ENCODE data around the gene WIPI1. TPM values are rescaled to one million over a fixed set of nuclear protein-coding genes. Genes with fewer than 3 reads are reported as not detected.

Gene WIPI1
- total RNA-seq, 1 donor from 2014 or later = 37.6 TPM

- peak overlapping the region; percentile 13 to 51 (median 46) for H3K9ac ChIP-seq (ENCODE audit: low read depth in 1 of 3, low read length in 3 of 3)
- no peaks in the 10 kb centered on the region for H3K27me3 ChIP-seq (ENCODE audit: control insufficient read depth in 3 of 3, insufficient read depth in 3 of 3, low read length in 3 of 3)
- H3K36me3 ChIP-seq (ENCODE audit: control insufficient read depth in 3 of 3, insufficient read depth in 3 of 3, low read length in 3 of 3) = no peaks in the 10 kb centered on the region
- H3K9me3 ChIP-seq (ENCODE audit: control insufficient read depth in 3 of 3, low read length in 3 of 3) = no peaks in the 10 kb centered on the region
- peaks cover 27 to 48% (median 27%) of the 10 kb centered on the region in 3 donors for H3K4me1 ChIP-seq (ENCODE audit: control insufficient read depth in 3 of 3, insufficient read depth in 3 of 3, low read length in 3 of 3)
- peak overlapping the region in 2 of 3 donors; percentile 35 to 41 for H3K4me3 ChIP-seq (ENCODE audit: low read length in 3 of 3)
- peak overlapping the region; percentile 87 for H3K27ac ChIP-seq (ENCODE audit: low read depth, low read length)
Measured at GRCh38 chr17:68461589-68461988, 4.3 kb upstream of the WIPI1 start.

GRCh38 chr17:68461122-68461539 lies 3.8 kb upstream of the WIPI1 start:
- H3K9ac ChIP-seq (ENCODE audit: low read depth in 1 of 3, low read length in 3 of 3) = peak overlapping the region; percentile 13 to 51 (median 46)
- peak overlapping the region; percentile 87 for H3K27ac ChIP-seq (ENCODE audit: low read depth, low read length)
- H3K4me1 ChIP-seq (ENCODE audit: control insufficient read depth in 3 of 3, insufficient read depth in 3 of 3, low read length in 3 of 3) = peaks cover 32 to 53% (median 32%) of the 10 kb centered on the region in 3 donors
- no peaks in the 10 kb centered on the region for H3K36me3 ChIP-seq (ENCODE audit: control insufficient read depth in 3 of 3, insufficient read depth in 3 of 3, low read length in 3 of 3)
- H3K4me3 ChIP-seq (ENCODE audit: low read length in 3 of 3) = no peak overlapping the region
- H3K9me3 ChIP-seq (ENCODE audit: control insufficient read depth in 3 of 3, low read length in 3 of 3) = no peaks in the 10 kb centered on the region
- no peaks in the 10 kb centered on the region for H3K27me3 ChIP-seq (ENCODE audit: control insufficient read depth in 3 of 3, insufficient read depth in 3 of 3, low read length in 3 of 3)

- Histone ChIP-seq H3K27ac (ENCODE audit: low read depth, low read length) (peak overlapping the region; percentile 87), H3K4me3 (ENCODE audit: low read length in 3 of 3) (no peak overlapping the region), H3K9ac (ENCODE audit: low read depth in 1 of 3, low read length in 3 of 3) (peak overlapping the region in 2 of 3 donors; percentile 13 to 46), H3K27me3 (ENCODE audit: control insufficient read depth in 3 of 3, insufficient read depth in 3 of 3, low read length in 3 of 3) (no peaks in the 10 kb centered on the region), H3K36me3 (ENCODE audit: control insufficient read depth in 3 of 3, insufficient read depth in 3 of 3, low read length in 3 of 3) (no peaks in the 10 kb centered on the region), H3K4me1 (ENCODE audit: control insufficient read depth in 3 of 3, insufficient read depth in 3 of 3, low read length in 3 of 3) (peaks cover 29 to 53% (median 36%) of the 10 kb centered on the region in 3 donors), H3K9me3 (ENCODE audit: control insufficient read depth in 3 of 3, low read length in 3 of 3) (no peaks in the 10 kb centered on the region)
Measured at GRCh38 chr17:68460715-68461114, 3.4 kb upstream of the WIPI1 start.

- Histone ChIP-seq H3K27me3 (ENCODE audit: control insufficient read depth in 3 of 3, insufficient read depth in 3 of 3, low read length in 3 of 3) (no peaks in the 10 kb centered on the region), H3K9me3 (ENCODE audit: control insufficient read depth in 3 of 3, low read length in 3 of 3) (no peaks in the 10 kb centered on the region), H3K4me3 (ENCODE audit: low read length in 3 of 3) (no peak overlapping the region), H3K4me1 (ENCODE audit: control insufficient read depth in 3 of 3, insufficient read depth in 3 of 3, low read length in 3 of 3) (peaks cover 31 to 51% (median 40%) of the 10 kb centered on the region in 3 donors), H3K27ac (ENCODE audit: low read depth, low read length) (peak overlapping the region; percentile 87), H3K9ac (ENCODE audit: low read depth in 1 of 3, low read length in 3 of 3) (peak overlapping the region in 1 of 3 donors; percentile 68), H3K36me3 (ENCODE audit: control insufficient read depth in 3 of 3, insufficient read depth in 3 of 3, low read length in 3 of 3) (no peaks in the 10 kb centered on the region)
Measured at GRCh38 chr17:68460146-68460545, 2.9 kb upstream of the WIPI1 start.

- Histone ChIP-seq H3K9me3 (ENCODE audit: control insufficient read depth in 3 of 3, low read length in 3 of 3) (no peaks in the 10 kb centered on the region), H3K9ac (ENCODE audit: low read depth in 1 of 3, low read length in 3 of 3) (peak overlapping the region; percentile 2 to 89 (median 4)), H3K4me3 (ENCODE audit: low read length in 3 of 3) (no peak overlapping the region), H3K27me3 (ENCODE audit: control insufficient read depth in 3 of 3, insufficient read depth in 3 of 3, low read length in 3 of 3) (no peaks in the 10 kb centered on the region), H3K27ac (ENCODE audit: low read depth, low read length) (peak overlapping the region; percentile 92), H3K4me1 (ENCODE audit: control insufficient read depth in 3 of 3, insufficient read depth in 3 of 3, low read length in 3 of 3) (peaks cover 40 to 54% (median 50%) of the 10 kb centered on the region in 3 donors), H3K36me3 (ENCODE audit: control insufficient read depth in 3 of 3, insufficient read depth in 3 of 3, low read length in 3 of 3) (no peaks in the 10 kb centered on the region)
Measured at GRCh38 chr17:68459037-68459639, 1.8 kb upstream of the WIPI1 start.

GRCh38 chr17:68458260-68459036 lies 1.2 kb upstream of the WIPI1 start:
- no peaks in the 10 kb centered on the region for H3K9me3 ChIP-seq (ENCODE audit: control insufficient read depth in 3 of 3, low read length in 3 of 3)
- peak overlapping the region; percentile 83 to 89 (median 89) for H3K9ac ChIP-seq (ENCODE audit: low read depth in 1 of 3, low read length in 3 of 3)
- H3K36me3 ChIP-seq (ENCODE audit: control insufficient read depth in 3 of 3, insufficient read depth in 3 of 3, low read length in 3 of 3) = no peaks in the 10 kb centered on the region
- no peaks in the 10 kb centered on the region for H3K27me3 ChIP-seq (ENCODE audit: control insufficient read depth in 3 of 3, insufficient read depth in 3 of 3, low read length in 3 of 3)
- peak overlapping the region; percentile 92 for H3K27ac ChIP-seq (ENCODE audit: low read depth, low read length)
- peaks cover 40 to 60% (median 57%) of the 10 kb centered on the region in 3 donors for H3K4me1 ChIP-seq (ENCODE audit: control insufficient read depth in 3 of 3, insufficient read depth in 3 of 3, low read length in 3 of 3)
- H3K4me3 ChIP-seq (ENCODE audit: low read length in 3 of 3) = peak overlapping the region; percentile 75 to 83 (median 78)

GRCh38 chr17:68457539-68458259 lies 403 bp upstream of the WIPI1 start:
- no peaks in the 10 kb centered on the region for H3K36me3 ChIP-seq (ENCODE audit: control insufficient read depth in 3 of 3, insufficient read depth in 3 of 3, low read length in 3 of 3)
- H3K4me3 ChIP-seq (ENCODE audit: low read length in 3 of 3) = peak overlapping the region; percentile 75 to 83 (median 78)
- H3K9me3 ChIP-seq (ENCODE audit: control insufficient read depth in 3 of 3, low read length in 3 of 3) = no peaks in the 10 kb centered on the region
- no peaks in the 10 kb centered on the region for H3K27me3 ChIP-seq (ENCODE audit: control insufficient read depth in 3 of 3, insufficient read depth in 3 of 3, low read length in 3 of 3)
- peak overlapping the region; percentile 92 for H3K27ac ChIP-seq (ENCODE audit: low read depth, low read length)
- peak overlapping the region; percentile 83 to 89 (median 89) for H3K9ac ChIP-seq (ENCODE audit: low read depth in 1 of 3, low read length in 3 of 3)
- peaks cover 42 to 65% (median 60%) of the 10 kb centered on the region in 3 donors for H3K4me1 ChIP-seq (ENCODE audit: control insufficient read depth in 3 of 3, insufficient read depth in 3 of 3, low read length in 3 of 3)

- H3K27me3 ChIP-seq (ENCODE audit: control insufficient read depth in 3 of 3, insufficient read depth in 3 of 3, low read length in 3 of 3) = no peaks in the 10 kb centered on the region
- H3K27ac ChIP-seq (ENCODE audit: low read depth, low read length) = peak overlapping the region; percentile 96
- peaks cover 37 to 63% (median 58%) of the 10 kb centered on the region in 3 donors for H3K4me1 ChIP-seq (ENCODE audit: control insufficient read depth in 3 of 3, insufficient read depth in 3 of 3, low read length in 3 of 3)
Measured at GRCh38 chr17:68456339-68457167, 743 bp downstream of the WIPI1 start.

GRCh38 chr17:68455901-68456338 lies 1.4 kb downstream of the WIPI1 start:
- H3K9me3 ChIP-seq (ENCODE audit: control insufficient read depth in 3 of 3, low read length in 3 of 3) = no peaks in the 10 kb centered on the region
- peaks cover 3 to 10% (median 4%) of the 10 kb centered on the region in 3 donors for H3K36me3 ChIP-seq (ENCODE audit: control insufficient read depth in 3 of 3, insufficient read depth in 3 of 3, low read length in 3 of 3)
- H3K27ac ChIP-seq (ENCODE audit: low read depth, low read length) = peak overlapping the region; percentile 96
- H3K9ac ChIP-seq (ENCODE audit: low read depth in 1 of 3, low read length in 3 of 3) = peak overlapping the region; percentile 80 to 94 (median 89)
- H3K4me3 ChIP-seq (ENCODE audit: low read length in 3 of 3) = peak overlapping the region; percentile 83 to 84 (median 84)
- H3K27me3 ChIP-seq (ENCODE audit: control insufficient read depth in 3 of 3, insufficient read depth in 3 of 3, low read length in 3 of 3) = no peaks in the 10 kb centered on the region
- peaks cover 35 to 60% (median 55%) of the 10 kb centered on the region in 3 donors for H3K4me1 ChIP-seq (ENCODE audit: control insufficient read depth in 3 of 3, insufficient read depth in 3 of 3, low read length in 3 of 3)

More at GRCh38 chr17:68456339-68457167, 743 bp downstream of the WIPI1 start:
- Histone ChIP-seq H3K9me3 (ENCODE audit: control insufficient read depth in 3 of 3, low read length in 3 of 3) (no peaks in the 10 kb centered on the region), H3K36me3 (ENCODE audit: control insufficient read depth in 3 of 3, insufficient read depth in 3 of 3, low read length in 3 of 3) (peaks cover 0 to 6% (median 0%) of the 10 kb centered on the region in 3 donors), H3K4me3 (ENCODE audit: low read length in 3 of 3) (peak overlapping the region; percentile 83 to 84 (median 84)), H3K9ac (ENCODE audit: low read depth in 1 of 3, low read length in 3 of 3) (peak overlapping the region; percentile 80 to 94 (median 89))
